GM12864 (cell line): Measurements from ENCODE around the gene ABCC4.
"Not testable (repeated sequence)": the region's sequence is repeated elsewhere in the genome, so short reads cannot be mapped to it uniquely, and the experiment has no call there.

Experiments used
- DNase-seq: peaks from one replicate; pipeline ENCODE4 v3.0.0-alpha.2; 2011; ENCODE audit warnings: low read depth
- H3K4me3 ChIP-seq: 2 replicates; pipeline ENCODE4 v1.5.1; 2011; ENCODE audit warnings: mild to moderate bottlenecking, low read depth, low read length, control low read depth
- TF ChIP-seq, protein P1 (sequence below): IDR thresholded peaks from 2 replicates; pipeline ENCODE4 v1.5.1; 2011; ENCODE audit warnings: low read depth, mild to moderate bottlenecking, moderate library complexity, low read length, control low read depth, inconsistent platforms; ENCODE audit errors: missing control alignments

The ABCC4 gene

DNA sequence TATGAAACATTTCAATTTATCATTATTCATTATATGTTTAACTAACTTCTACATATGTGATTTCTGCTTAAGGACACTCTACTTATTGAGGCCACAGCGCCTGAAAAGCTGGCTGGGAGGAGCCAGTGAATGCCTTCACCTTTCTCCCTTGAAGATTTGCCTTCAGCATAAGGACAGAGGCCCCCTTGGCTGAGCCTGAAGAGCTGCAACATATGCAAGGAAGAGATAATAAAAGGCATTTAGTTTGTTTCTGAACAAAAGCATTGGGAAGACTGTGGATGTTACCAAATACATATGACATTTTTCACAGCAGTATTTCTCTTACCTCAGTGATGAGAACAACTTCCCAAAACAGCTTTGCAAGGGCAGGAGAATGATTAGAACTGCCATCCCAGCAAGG, 92.1 kb downstream of the ABCC4 start:
- no peak overlapping the region for H3K4me3 ChIP-seq

DNA sequence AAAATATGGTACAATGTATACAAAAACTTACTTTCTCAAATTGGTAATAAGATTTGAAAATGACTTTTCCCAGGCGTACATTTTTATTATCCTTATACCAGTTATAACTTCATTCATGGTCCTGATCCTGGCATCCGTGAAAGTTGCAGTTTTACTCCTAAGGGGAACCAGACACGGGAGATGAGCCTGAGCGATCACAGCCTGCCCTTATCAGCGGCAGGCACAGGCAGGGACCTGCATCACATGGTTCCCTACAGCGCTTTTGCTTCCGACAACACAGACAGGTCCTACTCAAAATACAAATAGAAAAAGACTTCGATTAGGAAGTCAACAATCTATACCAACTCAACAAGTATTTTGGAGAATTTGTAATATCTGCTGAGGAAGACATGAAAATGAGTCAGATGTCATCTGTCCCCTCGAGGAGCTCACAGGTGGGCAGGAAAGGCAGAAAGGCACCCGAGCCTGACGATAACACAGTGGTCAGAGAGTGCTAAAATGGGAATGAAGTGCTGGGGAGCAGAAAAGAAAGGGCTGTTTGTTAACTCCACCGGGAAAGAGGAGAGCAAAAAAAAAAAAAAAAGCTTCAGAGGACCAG, 93.4 kb downstream of the ABCC4 start:
- H3K4me3 ChIP-seq = peak overlapping the region; percentile 22; the same call in 1 of the 2 replicates
- DNase-seq = no peak
- TF ChIP-seq, protein P1, sequence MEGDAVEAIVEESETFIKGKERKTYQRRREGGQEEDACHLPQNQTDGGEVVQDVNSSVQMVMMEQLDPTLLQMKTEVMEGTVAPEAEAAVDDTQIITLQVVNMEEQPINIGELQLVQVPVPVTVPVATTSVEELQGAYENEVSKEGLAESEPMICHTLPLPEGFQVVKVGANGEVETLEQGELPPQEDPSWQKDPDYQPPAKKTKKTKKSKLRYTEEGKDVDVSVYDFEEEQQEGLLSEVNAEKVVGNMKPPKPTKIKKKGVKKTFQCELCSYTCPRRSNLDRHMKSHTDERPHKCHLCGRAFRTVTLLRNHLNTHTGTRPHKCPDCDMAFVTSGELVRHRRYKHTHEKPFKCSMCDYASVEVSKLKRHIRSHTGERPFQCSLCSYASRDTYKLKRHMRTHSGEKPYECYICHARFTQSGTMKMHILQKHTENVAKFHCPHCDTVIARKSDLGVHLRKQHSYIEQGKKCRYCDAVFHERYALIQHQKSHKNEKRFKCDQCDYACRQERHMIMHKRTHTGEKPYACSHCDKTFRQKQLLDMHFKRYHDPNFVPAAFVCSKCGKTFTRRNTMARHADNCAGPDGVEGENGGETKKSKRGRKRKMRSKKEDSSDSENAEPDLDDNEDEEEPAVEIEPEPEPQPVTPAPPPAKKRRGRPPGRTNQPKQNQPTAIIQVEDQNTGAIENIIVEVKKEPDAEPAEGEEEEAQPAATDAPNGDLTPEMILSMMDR = no peak

More for the DNA sequence above, 92.1 kb downstream of the ABCC4 start:
- DNase-seq = no peak
- TF ChIP-seq, protein P1 = no peak

DNA sequence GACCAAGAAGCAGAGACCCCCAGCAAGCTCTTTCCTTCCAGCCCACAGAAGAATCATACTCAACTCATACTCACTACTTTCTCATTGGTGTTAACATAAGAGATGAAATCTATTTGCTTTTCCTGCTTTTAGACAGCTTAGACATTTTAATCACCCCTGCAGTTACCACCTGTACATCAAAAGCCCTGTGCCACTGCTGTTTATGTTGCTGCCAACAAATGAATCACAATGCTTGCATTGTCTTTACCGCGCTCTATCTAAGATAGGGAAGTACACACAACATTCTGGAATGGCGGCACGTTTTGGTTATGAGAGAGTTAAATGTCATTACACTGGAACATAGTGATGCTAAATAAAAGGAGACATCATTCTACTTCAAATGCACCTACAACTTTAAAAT, 95.1 kb downstream of the ABCC4 start:
- TF ChIP-seq, protein P1 = no peak

DNA sequence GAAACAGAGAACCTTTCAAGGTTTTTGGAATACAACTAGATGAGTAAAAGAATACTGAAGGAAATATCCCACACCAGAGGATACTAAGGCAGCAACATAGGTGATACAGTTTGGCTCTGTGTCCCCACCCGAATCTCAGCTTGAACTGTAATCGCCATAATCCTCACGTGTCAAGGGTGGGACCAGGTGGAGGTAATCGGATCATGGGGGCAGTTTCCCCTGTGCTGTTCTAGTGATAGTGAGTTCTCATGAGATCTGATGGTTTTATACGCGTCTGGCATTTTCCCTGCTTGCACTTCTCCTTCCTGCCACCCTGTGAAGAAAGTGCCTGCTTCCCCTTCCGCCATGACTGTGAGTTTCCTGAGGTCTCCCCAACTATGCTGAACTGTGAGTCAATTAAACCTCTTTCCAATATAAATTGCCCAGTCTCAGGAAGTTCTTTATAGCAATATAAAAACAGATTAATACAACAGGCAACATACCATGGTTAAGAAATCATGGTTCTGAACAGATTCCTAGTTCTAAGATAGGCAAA, 97.0 kb downstream of the ABCC4 start:
- TF ChIP-seq, protein P1 = no peak
- H3K4me3 ChIP-seq = no peak overlapping the region
- DNase-seq = no peak

More for the DNA sequence above, 95.1 kb downstream of the ABCC4 start:
- no peak overlapping the region for H3K4me3 ChIP-seq
- DNase-seq = no peak

DNA sequence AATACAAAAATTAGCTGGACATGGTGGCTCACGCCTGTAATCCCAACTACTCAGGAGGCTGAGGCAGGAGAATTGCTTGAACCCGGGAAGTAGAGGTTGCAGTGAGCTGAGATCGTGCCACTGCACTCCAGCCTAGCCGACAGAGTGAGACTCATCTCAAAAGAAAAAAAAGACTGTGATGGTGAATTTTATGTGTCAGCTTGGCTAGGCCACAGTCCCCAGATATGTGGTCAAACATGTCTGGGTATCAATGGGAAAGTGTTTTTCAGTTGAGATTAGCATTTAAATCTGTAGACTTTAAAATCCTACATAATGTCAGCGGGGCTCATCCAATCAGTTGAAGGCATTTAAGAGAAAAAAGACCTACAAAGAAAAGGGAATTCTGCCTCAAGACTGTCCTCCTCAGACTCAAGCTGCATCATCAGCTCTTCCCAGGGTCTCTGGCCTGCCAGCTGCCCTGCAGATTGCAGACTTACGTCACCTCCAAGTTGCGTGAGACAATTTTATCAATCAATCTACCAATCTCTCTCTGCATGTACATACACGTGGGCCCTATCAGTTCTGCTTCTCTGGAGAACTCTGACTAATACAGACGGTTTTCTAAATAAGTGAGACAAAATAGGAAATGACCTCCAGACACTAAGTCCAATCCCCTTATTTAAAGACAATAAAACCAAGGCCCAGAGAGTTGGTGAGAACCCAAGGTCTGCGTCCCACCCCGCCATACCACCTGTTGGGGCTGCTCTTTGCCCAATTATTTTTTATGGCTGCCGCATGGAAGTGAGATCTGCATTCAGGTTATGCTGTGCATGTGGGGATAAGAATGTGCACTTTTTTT, 99.2 kb downstream of the ABCC4 start:
- H3K4me3 ChIP-seq = no peak overlapping the region
- DNase-seq = no peak
- TF ChIP-seq, protein P1 = no peak

DNA sequence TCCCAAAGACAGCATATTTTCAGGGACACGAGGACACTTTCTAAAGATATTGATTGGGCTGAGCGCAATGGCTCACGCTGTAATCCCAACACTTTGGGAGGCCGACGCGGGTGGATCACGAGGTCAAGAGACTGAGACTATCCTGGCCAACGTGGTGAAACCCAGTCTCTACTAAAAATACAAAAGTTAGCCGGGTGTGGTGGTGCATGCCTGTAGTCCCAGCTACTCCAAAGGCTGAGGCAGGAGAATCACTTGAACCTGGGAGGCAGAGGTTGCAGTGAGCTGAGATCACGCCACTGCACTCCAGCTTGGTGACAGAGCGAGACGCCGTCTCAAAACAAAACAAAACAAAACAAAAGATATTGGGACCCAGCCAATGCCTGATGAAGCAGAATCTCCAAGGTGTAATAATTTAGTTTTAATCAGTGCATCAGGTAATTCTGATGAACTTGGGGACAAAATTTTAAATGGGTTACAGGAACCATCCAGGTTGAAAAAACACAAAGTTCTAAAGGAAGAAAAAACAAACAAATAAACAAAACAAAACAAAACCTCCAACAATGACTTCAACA, 100.8 kb downstream of the ABCC4 start:
- DNase-seq, H3K4me3 ChIP-seq: not testable (repeated sequence)

DNA sequence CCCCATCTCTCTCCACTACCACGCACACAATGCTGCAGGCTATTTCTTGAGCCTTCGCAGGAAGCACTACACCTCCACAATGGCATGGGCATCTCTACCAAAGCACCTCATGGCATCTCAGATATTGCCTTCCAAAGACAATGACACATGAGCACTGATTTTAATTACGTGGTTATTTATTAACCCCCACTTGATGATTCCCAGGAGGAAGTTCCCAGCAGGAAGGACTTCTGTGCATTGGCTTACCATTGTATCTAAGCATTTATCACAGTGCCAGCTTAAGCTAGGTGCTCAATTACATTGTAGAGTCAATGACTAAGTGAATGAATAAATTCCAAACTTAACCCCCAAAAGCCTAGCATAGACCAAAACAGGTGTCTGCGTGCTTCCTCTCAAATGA, 101.4 kb downstream of the ABCC4 start:
- TF ChIP-seq, protein P1 = no peak
- no peak for DNase-seq

DNA sequence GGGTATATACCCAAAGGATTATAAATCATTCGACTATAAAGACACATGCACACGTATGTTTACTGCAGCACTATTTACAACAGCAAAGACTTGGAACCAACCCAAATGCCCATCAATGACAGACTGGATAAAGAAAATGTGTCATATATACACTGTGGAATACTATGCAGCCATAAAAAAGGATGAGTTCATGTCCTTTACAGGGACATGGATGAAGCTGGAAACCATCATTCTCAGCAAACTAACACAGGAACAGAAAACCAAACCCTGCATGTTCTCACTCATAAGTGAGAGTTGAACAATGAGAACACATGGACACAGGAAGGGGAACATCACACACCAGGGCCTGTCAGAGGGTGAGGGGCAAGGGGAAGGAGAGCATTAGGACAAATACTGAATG, 102.6 kb downstream of the ABCC4 start:
- H3K4me3 ChIP-seq, DNase-seq: not testable (repeated sequence)

More for the DNA sequence above, 101.4 kb downstream of the ABCC4 start:
- H3K4me3 ChIP-seq = no peak overlapping the region
